Amniotic epithelial cell (primary cell): ENCODE results near the gene PAM.

ENCODE experiments used
- DNase-seq: peaks from one replicate; pipeline ENCODE4 v3.0.0-alpha.2; 2010; ENCODE audit warnings: low read depth

The PAM gene

GRCh38 chr5:102754767-102755431 is at the start of gene PAM:
Gene PAM (plus strand): TSS chr5:102755305. CDS start chr5:102866196, 110,891 bp downstream.
- DNase-seq = peak; percentile 50

- DNase-seq = no peak
Observed at GRCh38 chr5:102711525-102712385, 43.4 kb upstream of the PAM start.

GRCh38 chr5:102713278-102713677 is 41.8 kb upstream of the PAM start:
- DNase-seq = no peak

- DNase-seq = peak; percentile 39
Observed at GRCh38 chr5:102713682-102714231, 41.3 kb upstream of the PAM start.

GRCh38 chr5:102715082-102715807 is 39.9 kb upstream of the PAM start:
- DNase-seq = peak; percentile 85

- no peak for DNase-seq
Observed at GRCh38 chr5:102716017-102716416, 39.1 kb upstream of the PAM start.

- DNase-seq = peak; percentile 20
Observed at GRCh38 chr5:102718819-102719218, 36.3 kb upstream of the PAM start.

GRCh38 chr5:102719886-102720285 is 35.2 kb upstream of the PAM start:
- no peak for DNase-seq

GRCh38 chr5:102720969-102721368 is 34.1 kb upstream of the PAM start:
- DNase-seq = peak; percentile 14

- peak; percentile 44 for DNase-seq
Observed at GRCh38 chr5:102722931-102723330, 32.2 kb upstream of the PAM start.

- no peak for DNase-seq
Observed at GRCh38 chr5:102731693-102732092, 23.4 kb upstream of the PAM start.

GRCh38 chr5:102733534-102733933 is 21.6 kb upstream of the PAM start:
- no peak for DNase-seq

- DNase-seq = no peak
Observed at GRCh38 chr5:102737161-102737560, 17.9 kb upstream of the PAM start.

- DNase-seq = no peak
Observed at GRCh38 chr5:102737805-102738469, 17.2 kb upstream of the PAM start.

- DNase-seq = no peak
Observed at GRCh38 chr5:102740515-102740914, 14.6 kb upstream of the PAM start.

GRCh38 chr5:102742215-102742614 is 12.9 kb upstream of the PAM start:
- no peak for DNase-seq

- DNase-seq = no peak
Observed at GRCh38 chr5:102743900-102744299, 11.2 kb upstream of the PAM start.

- DNase-seq = no peak
Observed at GRCh38 chr5:102747386-102748166, 7.5 kb upstream of the PAM start.

GRCh38 chr5:102749416-102750030 is 5.6 kb upstream of the PAM start:
- no peak for DNase-seq

- no peak for DNase-seq
Observed at GRCh38 chr5:102750151-102750834, 4.8 kb upstream of the PAM start.
